H9 (cell line): ENCODE results near the gene ARHGAP10. TPM values are rescaled to one million over a fixed set of nuclear protein-coding genes. Genes with fewer than 3 reads are reported as not detected.

Experiments
- DNase-seq: peaks from one replicate; pipeline ENCODE4 v3.0.0-alpha.2; 2017
- H2AFZ ChIP-seq: one replicate; pipeline ENCODE4 v1.6.1; 2013; ENCODE audit warnings: mild to moderate bottlenecking, low read length, control low read depth, moderate library complexity
- H2AK5ac ChIP-seq: 2 replicates; pipeline ENCODE4 v1.6.1; 2013; ENCODE audit warnings: low read length, control low read depth, mixed read lengths; ENCODE audit not compliant: insufficient read length
- H2BK120ac ChIP-seq: one replicate; pipeline ENCODE4 v1.6.1; 2013; ENCODE audit warnings: low read depth, mild to moderate bottlenecking, low read length, control low read depth, inconsistent platforms; ENCODE audit not compliant: poor library complexity, severe bottlenecking
- H2BK12ac ChIP-seq: 2 replicates; pipeline ENCODE4 v1.6.1; 2013; ENCODE audit warnings: low read length, control low read depth, mixed read lengths, low read depth; ENCODE audit not compliant: insufficient read length
- H2BK15ac ChIP-seq: 2 replicates; pipeline ENCODE4 v1.6.1; 2013; ENCODE audit warnings: low read depth, low read length, control low read depth
- H2BK20ac ChIP-seq: one replicate; pipeline ENCODE4 v1.6.1; 2013; ENCODE audit warnings: low read depth, mild to moderate bottlenecking, low read length, control low read depth, inconsistent platforms; ENCODE audit not compliant: poor library complexity, severe bottlenecking
- H2BK5ac ChIP-seq: 2 replicates; pipeline ENCODE4 v1.6.1; 2013; ENCODE audit warnings: low read length, control low read depth, mixed read lengths; ENCODE audit not compliant: insufficient read length
- H3K14ac ChIP-seq: 2 replicates; pipeline ENCODE4 v1.6.1; 2013; ENCODE audit warnings: low read length, control low read depth; ENCODE audit not compliant: insufficient read depth
- H3K18ac ChIP-seq: 2 replicates; pipeline ENCODE4 v1.6.1; 2013; ENCODE audit warnings: low read depth, mild to moderate bottlenecking, mixed read lengths, low read length, control low read depth; ENCODE audit not compliant: insufficient read length
- H3K23ac ChIP-seq: 2 replicates; pipeline ENCODE4 v1.6.1; 2013; ENCODE audit warnings: low read length, control low read depth, mixed read lengths, low read depth; ENCODE audit not compliant: insufficient read length
- H3K23me2 ChIP-seq: 2 replicates; pipeline ENCODE4 v1.6.1; 2013; ENCODE audit warnings: low read depth, mild to moderate bottlenecking, mixed read lengths, low read length, control low read depth; ENCODE audit not compliant: insufficient read length, poor library complexity, severe bottlenecking
- H3K27ac ChIP-seq: 2 replicates; pipeline ENCODE4 v1.5.1; 2013; ENCODE audit warnings: low read length, control low read depth, mixed read lengths, low read depth; ENCODE audit not compliant: insufficient read length
- H3K27me3 ChIP-seq: 2 replicates; pipeline ENCODE4 v1.6.1; 2013; ENCODE audit warnings: low read length, control low read depth, inconsistent platforms; ENCODE audit not compliant: insufficient read depth
- H3K4ac ChIP-seq: 2 replicates; pipeline ENCODE4 v1.6.1; 2013; ENCODE audit warnings: low read depth, mild to moderate bottlenecking, control low read depth, inconsistent platforms, low read length, moderate library complexity
- H3K4me1 ChIP-seq: 2 replicates; pipeline ENCODE4 v1.6.1; 2013; ENCODE audit warnings: low read length, control low read depth, inconsistent platforms; ENCODE audit not compliant: insufficient read depth
- H3K4me2 ChIP-seq: 2 replicates; pipeline ENCODE4 v1.6.1; 2013; ENCODE audit warnings: low read length, control low read depth, mixed read lengths; ENCODE audit not compliant: insufficient read length, insufficient read depth
- H3K56ac ChIP-seq: 2 replicates; pipeline ENCODE4 v1.6.1; 2013; ENCODE audit warnings: low read depth, mild to moderate bottlenecking, mixed read lengths, low read length, control low read depth; ENCODE audit not compliant: insufficient read length
- H3K79me1 ChIP-seq: 2 replicates; pipeline ENCODE4 v1.6.1; 2013; ENCODE audit warnings: low read depth, mild to moderate bottlenecking, moderate library complexity, low read length, control low read depth, inconsistent platforms; ENCODE audit not compliant: insufficient read depth, poor library complexity, severe bottlenecking
- H3K79me2 ChIP-seq: 2 replicates; pipeline ENCODE4 v1.6.1; 2013; ENCODE audit warnings: low read length, control low read depth, inconsistent platforms; ENCODE audit not compliant: insufficient read depth
- H3K9ac ChIP-seq: 2 replicates; pipeline ENCODE4 v1.6.1; 2013; ENCODE audit warnings: low read length, control low read depth, mixed read lengths; ENCODE audit not compliant: insufficient read length; ENCODE audit errors: extremely low read depth
- H3K9me3 ChIP-seq: one replicate; pipeline ENCODE4 v1.6.1; 2013; ENCODE audit warnings: low read depth, low read length, inconsistent platforms; ENCODE audit not compliant: control insufficient read depth
- H3T11ph ChIP-seq: one replicate; pipeline ENCODE4 v1.6.1; 2013; ENCODE audit warnings: mild to moderate bottlenecking, low read length, control low read depth, inconsistent platforms
- H4K20me1 ChIP-seq: one replicate; pipeline ENCODE4 v1.6.1; 2013; ENCODE audit not compliant: control insufficient read depth, insufficient read length, insufficient read depth
- H4K5ac ChIP-seq: 2 replicates; pipeline ENCODE4 v1.6.1; 2013; ENCODE audit warnings: low read depth, mild to moderate bottlenecking, mixed read lengths, low read length, control low read depth; ENCODE audit not compliant: insufficient read length
- H4K8ac ChIP-seq: replicated peaks from 2 replicates; pipeline ENCODE4 v1.6.1; 2013; ENCODE audit warnings: low read length, control low read depth, mixed read lengths, low read depth; ENCODE audit not compliant: insufficient read length
- H4K91ac ChIP-seq: 2 replicates; pipeline ENCODE4 v1.6.1; 2013; ENCODE audit warnings: low read depth, mild to moderate bottlenecking, moderate library complexity, mixed read lengths, low read length, control low read depth; ENCODE audit not compliant: insufficient read length
- H3K27ac Mint-ChIP-seq, 3 experiments: 2 replicates in 2 of 3; 3 replicates in 1 of 3; pipeline ENCODE4 v1.8.0; 2020 to 2021; ENCODE audit warnings: mixed read lengths in 3 of 3, mild to moderate bottlenecking in 1 of 3, moderate library complexity in 1 of 3
- H3K27me3 Mint-ChIP-seq: 2 replicates; pipeline ENCODE4 v1.8.0; 2021; ENCODE audit warnings: low read depth, mild to moderate bottlenecking, moderate library complexity, mixed read lengths
- H3K36me3 Mint-ChIP-seq, 3 experiments: 2 replicates in 2 of 3; 3 replicates in 1 of 3; pipeline ENCODE4 v1.8.0; 2020 to 2021; ENCODE audit warnings: low read depth in 3 of 3, mixed read lengths in 3 of 3; ENCODE audit not compliant: insufficient read depth in 1 of 3
- H3K4me1 Mint-ChIP-seq, 2 experiments: 2 replicates each; pipeline ENCODE4 v1.8.0; 2020; ENCODE audit warnings: mixed read lengths in 2 of 2
- H3K4me3 Mint-ChIP-seq, 2 experiments: 2 replicates in 1 of 2; 3 replicates in 1 of 2; pipeline ENCODE4 v1.8.0; 2020 to 2021; ENCODE audit warnings: mild to moderate bottlenecking in 2 of 2, mixed read lengths in 2 of 2, moderate library complexity in 1 of 2
- H3K9me3 Mint-ChIP-seq, 2 experiments: 2 replicates in 1 of 2; 3 replicates in 1 of 2; pipeline ENCODE4 v1.8.0; 2020; ENCODE audit warnings: mild to moderate bottlenecking in 2 of 2, mixed read lengths in 2 of 2, moderate library complexity in 1 of 2
- CTCF ChIP-seq: fragments of 200-600 bp; sonication (generic); conservative IDR thresholded peaks from 3 replicates; pipeline ENCODE4 v1.8.0; 2021; ENCODE audit warnings: antibody characterized with exemption, mild to moderate bottlenecking
- WGBS: extraction: QIAGEN DNeasy Blood & Tissue Kit; methylation state at CpG from one replicate; pipeline ENCODE4 v1.1.7; 2013; ENCODE audit warnings: missing lambda C conversion rate, low lambda C conversion rate, mixed read lengths; ENCODE audit not compliant: insufficient read length; ENCODE audit errors: extremely low coverage; 5-methylcytosine and 5-hydroxymethylcytosine counted together
- total RNA-seq: library from RNA; stranded (reverse); gene quantifications from 2 replicates; pipeline ENCODE4 v1.2.1, GENCODE V29; 2021

ARHGAP10 gene
- total RNA-seq, 1 experiment from 2014 or later, result 7.8 TPM

- peaks cover 30 to 33% of the 10 kb centered on the region in 2 experiments for H3K4me1 Mint-ChIP-seq
- H3K27me3 Mint-ChIP-seq, result no peaks in the 10 kb centered on the region
- Histone ChIP-seq H2BK20ac (peak overlapping the region; percentile 86), H3K4me2 (no peak overlapping the region), H3K23ac (no peak overlapping the region), H3K9ac (no peak overlapping the region), H2BK5ac (no peak overlapping the region), H3K4me1 (peaks cover 14% of the 10 kb centered on the region), H2BK120ac (no peak overlapping the region), H2BK12ac (no peak overlapping the region), H4K91ac (no peak overlapping the region), H4K8ac (no peak overlapping the region), H3T11ph (no peak overlapping the region), H3K27me3 (no peaks in the 10 kb centered on the region), H3K9me3 (no peaks in the 10 kb centered on the region), H3K23me2 (no peaks in the 10 kb centered on the region), H3K18ac (no peak overlapping the region), H3K14ac (no peak overlapping the region), H2BK15ac (no peak overlapping the region), H4K20me1 (no peaks in the 10 kb centered on the region), H3K79me2 (no peaks in the 10 kb centered on the region), H4K5ac (no peak overlapping the region), H2AFZ (no peak overlapping the region), H2AK5ac (no peak overlapping the region), H3K27ac (no peak overlapping the region), H3K56ac (no peak overlapping the region), H3K4ac (no peak overlapping the region), H3K79me1 (no peaks in the 10 kb centered on the region)
- TF ChIP-seq CTCF, result no peak
- no peaks in the 10 kb centered on the region for H3K36me3 Mint-ChIP-seq
- H3K27ac Mint-ChIP-seq, result no peak overlapping the region
- H3K4me3 Mint-ChIP-seq, result no peak overlapping the region
- no peaks in the 10 kb centered on the region for H3K9me3 Mint-ChIP-seq
- WGBS, result no CpG with 5 or more reads among the region's 11 CpGs
- no peak for DNase-seq
These were observed 259.8 kb downstream of the ARHGAP10 start for GRCh38 chr4:147991543-147992283.
